H9 (cell line): ENCODE results near the gene RAPSN. TPM values are rescaled to one million over a fixed set of nuclear protein-coding genes. Genes with fewer than 3 reads are reported as not detected.

Source experiments
- DNase-seq: peaks from one replicate; pipeline ENCODE4 v3.0.0-alpha.2; 2017
- H2AFZ ChIP-seq: one replicate; pipeline ENCODE4 v1.6.1; 2013; ENCODE audit warnings: mild to moderate bottlenecking, low read length, control low read depth, moderate library complexity
- H2AK5ac ChIP-seq: 2 replicates; pipeline ENCODE4 v1.6.1; 2013; ENCODE audit warnings: low read length, control low read depth, mixed read lengths; ENCODE audit not compliant: insufficient read length
- H2BK120ac ChIP-seq: one replicate; pipeline ENCODE4 v1.6.1; 2013; ENCODE audit warnings: low read depth, mild to moderate bottlenecking, low read length, control low read depth, inconsistent platforms; ENCODE audit not compliant: poor library complexity, severe bottlenecking
- H2BK12ac ChIP-seq: 2 replicates; pipeline ENCODE4 v1.6.1; 2013; ENCODE audit warnings: low read length, control low read depth, mixed read lengths, low read depth; ENCODE audit not compliant: insufficient read length
- H2BK15ac ChIP-seq: 2 replicates; pipeline ENCODE4 v1.6.1; 2013; ENCODE audit warnings: low read depth, low read length, control low read depth
- H2BK20ac ChIP-seq: one replicate; pipeline ENCODE4 v1.6.1; 2013; ENCODE audit warnings: low read depth, mild to moderate bottlenecking, low read length, control low read depth, inconsistent platforms; ENCODE audit not compliant: poor library complexity, severe bottlenecking
- H2BK5ac ChIP-seq: 2 replicates; pipeline ENCODE4 v1.6.1; 2013; ENCODE audit warnings: low read length, control low read depth, mixed read lengths; ENCODE audit not compliant: insufficient read length
- H3K14ac ChIP-seq: 2 replicates; pipeline ENCODE4 v1.6.1; 2013; ENCODE audit warnings: low read length, control low read depth; ENCODE audit not compliant: insufficient read depth
- H3K18ac ChIP-seq: 2 replicates; pipeline ENCODE4 v1.6.1; 2013; ENCODE audit warnings: low read depth, mild to moderate bottlenecking, mixed read lengths, low read length, control low read depth; ENCODE audit not compliant: insufficient read length
- H3K23ac ChIP-seq: 2 replicates; pipeline ENCODE4 v1.6.1; 2013; ENCODE audit warnings: low read length, control low read depth, mixed read lengths, low read depth; ENCODE audit not compliant: insufficient read length
- H3K23me2 ChIP-seq: 2 replicates; pipeline ENCODE4 v1.6.1; 2013; ENCODE audit warnings: low read depth, mild to moderate bottlenecking, mixed read lengths, low read length, control low read depth; ENCODE audit not compliant: insufficient read length, poor library complexity, severe bottlenecking
- H3K27ac ChIP-seq: 2 replicates; pipeline ENCODE4 v1.5.1; 2013; ENCODE audit warnings: low read length, control low read depth, mixed read lengths, low read depth; ENCODE audit not compliant: insufficient read length
- H3K27me3 ChIP-seq: 2 replicates; pipeline ENCODE4 v1.6.1; 2013; ENCODE audit warnings: low read length, control low read depth, inconsistent platforms; ENCODE audit not compliant: insufficient read depth
- H3K4ac ChIP-seq: 2 replicates; pipeline ENCODE4 v1.6.1; 2013; ENCODE audit warnings: low read depth, mild to moderate bottlenecking, control low read depth, inconsistent platforms, low read length, moderate library complexity
- H3K4me1 ChIP-seq: 2 replicates; pipeline ENCODE4 v1.6.1; 2013; ENCODE audit warnings: low read length, control low read depth, inconsistent platforms; ENCODE audit not compliant: insufficient read depth
- H3K4me2 ChIP-seq: 2 replicates; pipeline ENCODE4 v1.6.1; 2013; ENCODE audit warnings: low read length, control low read depth, mixed read lengths; ENCODE audit not compliant: insufficient read length, insufficient read depth
- H3K56ac ChIP-seq: 2 replicates; pipeline ENCODE4 v1.6.1; 2013; ENCODE audit warnings: low read depth, mild to moderate bottlenecking, mixed read lengths, low read length, control low read depth; ENCODE audit not compliant: insufficient read length
- H3K79me1 ChIP-seq: 2 replicates; pipeline ENCODE4 v1.6.1; 2013; ENCODE audit warnings: low read depth, mild to moderate bottlenecking, moderate library complexity, low read length, control low read depth, inconsistent platforms; ENCODE audit not compliant: insufficient read depth, poor library complexity, severe bottlenecking
- H3K79me2 ChIP-seq: 2 replicates; pipeline ENCODE4 v1.6.1; 2013; ENCODE audit warnings: low read length, control low read depth, inconsistent platforms; ENCODE audit not compliant: insufficient read depth
- H3K9ac ChIP-seq: 2 replicates; pipeline ENCODE4 v1.6.1; 2013; ENCODE audit warnings: low read length, control low read depth, mixed read lengths; ENCODE audit not compliant: insufficient read length; ENCODE audit errors: extremely low read depth
- H3K9me3 ChIP-seq: one replicate; pipeline ENCODE4 v1.6.1; 2013; ENCODE audit warnings: low read depth, low read length, inconsistent platforms; ENCODE audit not compliant: control insufficient read depth
- H3T11ph ChIP-seq: one replicate; pipeline ENCODE4 v1.6.1; 2013; ENCODE audit warnings: mild to moderate bottlenecking, low read length, control low read depth, inconsistent platforms
- H4K20me1 ChIP-seq: one replicate; pipeline ENCODE4 v1.6.1; 2013; ENCODE audit not compliant: control insufficient read depth, insufficient read length, insufficient read depth
- H4K5ac ChIP-seq: 2 replicates; pipeline ENCODE4 v1.6.1; 2013; ENCODE audit warnings: low read depth, mild to moderate bottlenecking, mixed read lengths, low read length, control low read depth; ENCODE audit not compliant: insufficient read length
- H4K8ac ChIP-seq: replicated peaks from 2 replicates; pipeline ENCODE4 v1.6.1; 2013; ENCODE audit warnings: low read length, control low read depth, mixed read lengths, low read depth; ENCODE audit not compliant: insufficient read length
- H4K91ac ChIP-seq: 2 replicates; pipeline ENCODE4 v1.6.1; 2013; ENCODE audit warnings: low read depth, mild to moderate bottlenecking, moderate library complexity, mixed read lengths, low read length, control low read depth; ENCODE audit not compliant: insufficient read length
- H3K27ac Mint-ChIP-seq, 3 experiments: 2 replicates in 2 of 3; 3 replicates in 1 of 3; pipeline ENCODE4 v1.8.0; 2020 to 2021; ENCODE audit warnings: mixed read lengths in 3 of 3, mild to moderate bottlenecking in 1 of 3, moderate library complexity in 1 of 3
- H3K27me3 Mint-ChIP-seq: 2 replicates; pipeline ENCODE4 v1.8.0; 2021; ENCODE audit warnings: low read depth, mild to moderate bottlenecking, moderate library complexity, mixed read lengths
- H3K36me3 Mint-ChIP-seq, 3 experiments: 2 replicates in 2 of 3; 3 replicates in 1 of 3; pipeline ENCODE4 v1.8.0; 2020 to 2021; ENCODE audit warnings: low read depth in 3 of 3, mixed read lengths in 3 of 3; ENCODE audit not compliant: insufficient read depth in 1 of 3
- H3K4me1 Mint-ChIP-seq, 2 experiments: 2 replicates each; pipeline ENCODE4 v1.8.0; 2020; ENCODE audit warnings: mixed read lengths in 2 of 2
- H3K4me3 Mint-ChIP-seq, 2 experiments: 2 replicates in 1 of 2; 3 replicates in 1 of 2; pipeline ENCODE4 v1.8.0; 2020 to 2021; ENCODE audit warnings: mild to moderate bottlenecking in 2 of 2, mixed read lengths in 2 of 2, moderate library complexity in 1 of 2
- H3K9me3 Mint-ChIP-seq, 2 experiments: 2 replicates in 1 of 2; 3 replicates in 1 of 2; pipeline ENCODE4 v1.8.0; 2020; ENCODE audit warnings: mild to moderate bottlenecking in 2 of 2, mixed read lengths in 2 of 2, moderate library complexity in 1 of 2
- WGBS: extraction: QIAGEN DNeasy Blood & Tissue Kit; methylation state at CpG from one replicate; pipeline ENCODE4 v1.1.7; 2013; ENCODE audit warnings: missing lambda C conversion rate, low lambda C conversion rate, mixed read lengths; ENCODE audit not compliant: insufficient read length; ENCODE audit errors: extremely low coverage; 5-methylcytosine and 5-hydroxymethylcytosine counted together
- total RNA-seq: library from RNA; stranded (reverse); gene quantifications from 2 replicates; pipeline ENCODE4 v1.2.1, GENCODE V29; 2021
- TF ChIP-seq, protein P1 (sequence below): fragments of 200-600 bp; sonication (generic); conservative IDR thresholded peaks from 3 replicates; pipeline ENCODE4 v1.8.0; 2021; ENCODE audit warnings: antibody characterized with exemption, mild to moderate bottlenecking

RAPSN gene
- total RNA-seq, 1 experiment from 2014 or later: 0.48 TPM

DNA sequence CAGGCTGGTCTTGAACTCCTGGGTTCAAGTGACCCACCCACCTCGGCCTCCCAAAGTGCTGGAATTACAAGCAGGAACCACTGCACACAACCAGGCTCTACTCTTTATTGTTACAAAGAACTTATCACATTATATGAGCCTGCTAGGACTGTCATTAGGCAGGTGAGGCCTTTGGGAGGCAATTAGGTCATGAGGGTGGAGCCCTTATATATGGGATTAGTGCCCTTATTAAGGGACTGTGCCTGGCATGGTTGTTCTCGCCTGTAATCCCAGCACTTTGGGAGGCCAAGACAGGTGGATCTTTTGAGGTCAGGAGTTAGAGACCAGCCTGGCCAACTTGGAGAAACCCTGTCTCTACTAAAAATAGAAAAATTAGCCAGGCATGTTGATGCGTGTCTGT is 12.2 kb downstream of the RAPSN start:
- TF ChIP-seq, protein P1, sequence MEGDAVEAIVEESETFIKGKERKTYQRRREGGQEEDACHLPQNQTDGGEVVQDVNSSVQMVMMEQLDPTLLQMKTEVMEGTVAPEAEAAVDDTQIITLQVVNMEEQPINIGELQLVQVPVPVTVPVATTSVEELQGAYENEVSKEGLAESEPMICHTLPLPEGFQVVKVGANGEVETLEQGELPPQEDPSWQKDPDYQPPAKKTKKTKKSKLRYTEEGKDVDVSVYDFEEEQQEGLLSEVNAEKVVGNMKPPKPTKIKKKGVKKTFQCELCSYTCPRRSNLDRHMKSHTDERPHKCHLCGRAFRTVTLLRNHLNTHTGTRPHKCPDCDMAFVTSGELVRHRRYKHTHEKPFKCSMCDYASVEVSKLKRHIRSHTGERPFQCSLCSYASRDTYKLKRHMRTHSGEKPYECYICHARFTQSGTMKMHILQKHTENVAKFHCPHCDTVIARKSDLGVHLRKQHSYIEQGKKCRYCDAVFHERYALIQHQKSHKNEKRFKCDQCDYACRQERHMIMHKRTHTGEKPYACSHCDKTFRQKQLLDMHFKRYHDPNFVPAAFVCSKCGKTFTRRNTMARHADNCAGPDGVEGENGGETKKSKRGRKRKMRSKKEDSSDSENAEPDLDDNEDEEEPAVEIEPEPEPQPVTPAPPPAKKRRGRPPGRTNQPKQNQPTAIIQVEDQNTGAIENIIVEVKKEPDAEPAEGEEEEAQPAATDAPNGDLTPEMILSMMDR: no peak
- Mint-ChIP-seq H3K27ac (no peak overlapping the region), H3K27me3 (no peaks in the 10 kb centered on the region; the same call in 1 of the 2 replicates), H3K9me3 (no peaks in the 10 kb centered on the region), H3K4me3 (no peak overlapping the region), H3K36me3 (no peaks in the 10 kb centered on the region; a peak in 1 of 7 replicates), H3K4me1 (no peaks in the 10 kb centered on the region)
- H3K18ac ChIP-seq: no peak overlapping the region
- no peak overlapping the region for H2BK12ac ChIP-seq
- no peaks in the 10 kb centered on the region for H3K79me2 ChIP-seq
- H3K4me2 ChIP-seq: no peak overlapping the region
- no peak overlapping the region for H4K91ac ChIP-seq
- H3K4ac ChIP-seq: no peak overlapping the region
- DNase-seq: no peak
- H3K27me3 ChIP-seq: no peaks in the 10 kb centered on the region
- H4K20me1 ChIP-seq: no peaks in the 10 kb centered on the region
- H3K27ac ChIP-seq: no peak overlapping the region
- H3K79me1 ChIP-seq: no peaks in the 10 kb centered on the region
- H3K9me3 ChIP-seq: no peaks in the 10 kb centered on the region
- H3K56ac ChIP-seq: no peak overlapping the region
- H4K5ac ChIP-seq: no peak overlapping the region
- no peak overlapping the region for H2BK20ac ChIP-seq
- no peak overlapping the region for H4K8ac ChIP-seq
- H2BK5ac ChIP-seq: no peak overlapping the region
- H3K23ac ChIP-seq: no peak overlapping the region
- H2AFZ ChIP-seq: no peak overlapping the region
- WGBS: no CpG with 5 or more reads among the region's 3 CpGs
- no peak overlapping the region for H3T11ph ChIP-seq
- H2BK120ac ChIP-seq: no peak overlapping the region
- no peak overlapping the region for H2AK5ac ChIP-seq
- H3K23me2 ChIP-seq: no peaks in the 10 kb centered on the region
- no peak overlapping the region for H2BK15ac ChIP-seq
- H3K4me1 ChIP-seq: no peaks in the 10 kb centered on the region
- H3K9ac ChIP-seq: no peak overlapping the region
- H3K14ac ChIP-seq: no peak overlapping the region
